GM12872 (cell line): ENCODE data around the gene PDCL3.

Experiments
- CTCF ChIP-seq: IDR thresholded peaks from 3 replicates; pipeline ENCODE4 v1.5.1; 2011; ENCODE audit warnings: low read depth, mild to moderate bottlenecking, low read length, moderate library complexity; ENCODE audit not compliant: insufficient read depth

The PDCL3 gene

GRCh38 chr2:100560216-100560830, 2.5 kb upstream of the PDCL3 start:
- no peak for TF ChIP-seq CTCF

- no peak for TF ChIP-seq CTCF
These were observed 1.6 kb upstream of the PDCL3 start for GRCh38 chr2:100561191-100561590.

GRCh38 chr2:100563407-100564247, 834 bp downstream of the PDCL3 start:
- no peak for TF ChIP-seq CTCF

GRCh38 chr2:100568989-100569388, 6.2 kb downstream of the PDCL3 start:
- TF ChIP-seq CTCF, result no peak

- TF ChIP-seq CTCF, result no peak
These were observed 8.9 kb downstream of the PDCL3 start for GRCh38 chr2:100571668-100572067.

- TF ChIP-seq CTCF, result no peak
These were observed 15.0 kb downstream of the PDCL3 start for GRCh38 chr2:100577777-100578176.

GRCh38 chr2:100580367-100581276, 17.8 kb downstream of the PDCL3 start:
- no peak for TF ChIP-seq CTCF
